ENCODE results near the gene BMP6. TPM values are rescaled to one million over a fixed set of nuclear protein-coding genes. Genes with fewer than 3 reads are reported as not detected.

Gene BMP6
- total RNA-seq, 2 donors from 2014 or later, result 0.62 to 2.1 TPM

DNA sequence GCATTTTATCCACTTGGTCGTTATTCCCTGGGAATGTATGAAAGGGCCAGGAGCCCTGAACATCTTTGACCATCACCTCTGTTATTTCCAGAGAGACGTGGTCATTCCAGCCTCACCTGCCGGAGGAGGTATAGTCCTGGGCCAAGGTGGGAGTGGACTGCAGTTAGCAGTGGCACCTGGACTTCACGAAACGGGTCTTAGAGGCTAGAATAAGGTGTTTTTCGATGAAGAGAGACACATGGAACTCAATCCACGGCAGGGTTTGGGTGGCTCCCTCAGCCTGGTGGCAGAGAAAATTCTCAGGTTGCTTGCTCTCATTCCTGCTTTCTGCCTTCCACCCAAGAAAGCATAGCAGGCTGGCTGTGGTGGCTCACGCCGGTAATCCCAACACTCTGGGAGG, 48.0 kb downstream of the BMP6 start:
- no peak for DNase-seq
- Histone ChIP-seq H3K27ac (no peak overlapping the region), H3K4me3 (no peak overlapping the region), H3K4me1 (no peaks in the 10 kb centered on the region), H3K9ac (ENCODE audit: low read depth in 2 of 2, low read length in 2 of 2) (no peak overlapping the region), H3K36me3 (no peaks in the 10 kb centered on the region), H3K27me3 (no peaks in the 10 kb centered on the region), H3K9me3 (no peaks in the 10 kb centered on the region)
- TF ChIP-seq, protein P1, sequence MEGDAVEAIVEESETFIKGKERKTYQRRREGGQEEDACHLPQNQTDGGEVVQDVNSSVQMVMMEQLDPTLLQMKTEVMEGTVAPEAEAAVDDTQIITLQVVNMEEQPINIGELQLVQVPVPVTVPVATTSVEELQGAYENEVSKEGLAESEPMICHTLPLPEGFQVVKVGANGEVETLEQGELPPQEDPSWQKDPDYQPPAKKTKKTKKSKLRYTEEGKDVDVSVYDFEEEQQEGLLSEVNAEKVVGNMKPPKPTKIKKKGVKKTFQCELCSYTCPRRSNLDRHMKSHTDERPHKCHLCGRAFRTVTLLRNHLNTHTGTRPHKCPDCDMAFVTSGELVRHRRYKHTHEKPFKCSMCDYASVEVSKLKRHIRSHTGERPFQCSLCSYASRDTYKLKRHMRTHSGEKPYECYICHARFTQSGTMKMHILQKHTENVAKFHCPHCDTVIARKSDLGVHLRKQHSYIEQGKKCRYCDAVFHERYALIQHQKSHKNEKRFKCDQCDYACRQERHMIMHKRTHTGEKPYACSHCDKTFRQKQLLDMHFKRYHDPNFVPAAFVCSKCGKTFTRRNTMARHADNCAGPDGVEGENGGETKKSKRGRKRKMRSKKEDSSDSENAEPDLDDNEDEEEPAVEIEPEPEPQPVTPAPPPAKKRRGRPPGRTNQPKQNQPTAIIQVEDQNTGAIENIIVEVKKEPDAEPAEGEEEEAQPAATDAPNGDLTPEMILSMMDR (IDR thresholded peaks at IDR 0.05), result no peak
- intact Hi-C loops (cut with DNase I), result no loop called here

DNA sequence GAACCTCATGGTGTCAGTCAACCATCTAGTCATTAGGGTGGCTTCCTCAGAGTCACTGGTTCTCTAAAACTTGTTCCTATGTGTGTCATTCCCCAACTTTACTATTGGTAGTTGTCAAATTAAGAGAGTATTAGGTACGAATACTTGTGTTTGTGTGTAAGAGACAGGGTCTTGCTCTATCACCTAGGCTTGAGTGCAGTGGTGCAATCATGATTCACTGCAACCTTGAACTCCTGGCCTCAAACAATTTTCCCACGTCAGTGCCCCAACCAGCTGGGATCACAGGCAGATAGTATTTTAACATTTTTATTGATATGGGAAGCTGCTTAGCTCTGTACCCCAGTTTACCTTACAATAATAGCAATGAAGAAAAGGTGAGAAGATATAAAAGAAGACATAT, 50.6 kb downstream of the BMP6 start:
- H3K9me3 ChIP-seq, result no peaks in the 10 kb centered on the region
- no peak overlapping the region for H3K4me3 ChIP-seq
- H3K4me1 ChIP-seq, result no peaks in the 10 kb centered on the region
- no peak overlapping the region for H3K27ac ChIP-seq
- TF ChIP-seq, protein P1 (IDR thresholded peaks at IDR 0.05), result no peak
- no peaks in the 10 kb centered on the region for H3K27me3 ChIP-seq
- no peak overlapping the region for H3K9ac ChIP-seq (ENCODE audit: low read depth in 2 of 2, low read length in 2 of 2)
- H3K36me3 ChIP-seq, result no peaks in the 10 kb centered on the region
- intact Hi-C loops (cut with DNase I), result no loop called here
- DNase-seq, result no peak

DNA sequence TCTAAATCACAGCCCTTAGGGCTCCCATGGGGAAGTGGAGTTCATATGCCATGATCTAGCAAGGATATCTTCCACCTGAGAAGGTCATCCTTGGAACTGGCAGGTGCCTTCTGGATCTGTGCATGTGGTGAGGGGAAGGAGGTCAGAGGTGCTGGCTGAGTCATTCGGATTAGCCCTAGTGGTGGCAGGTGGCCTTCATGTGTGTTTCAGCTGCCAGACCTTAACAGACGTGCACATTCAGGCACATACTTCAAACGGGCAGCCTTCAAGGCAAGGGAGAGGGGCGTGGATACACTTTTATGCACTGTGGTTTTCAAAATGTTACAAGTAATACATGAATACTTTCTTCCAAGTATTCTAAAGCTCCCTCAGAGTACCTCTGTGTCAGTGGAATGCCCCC, 51.2 kb downstream of the BMP6 start:
- intact Hi-C loops (cut with DNase I), result no loop called here
- no peak overlapping the region for H3K9ac ChIP-seq (ENCODE audit: low read depth in 2 of 2, low read length in 2 of 2)
- DNase-seq, result no peak
- TF ChIP-seq, protein P1 (IDR thresholded peaks at IDR 0.05), result no peak
- H3K36me3 ChIP-seq, result no peaks in the 10 kb centered on the region
- no peaks in the 10 kb centered on the region for H3K27me3 ChIP-seq
- no peaks in the 10 kb centered on the region for H3K9me3 ChIP-seq
- H3K4me1 ChIP-seq, result no peaks in the 10 kb centered on the region
- no peak overlapping the region for H3K4me3 ChIP-seq
- no peak overlapping the region for H3K27ac ChIP-seq

DNA sequence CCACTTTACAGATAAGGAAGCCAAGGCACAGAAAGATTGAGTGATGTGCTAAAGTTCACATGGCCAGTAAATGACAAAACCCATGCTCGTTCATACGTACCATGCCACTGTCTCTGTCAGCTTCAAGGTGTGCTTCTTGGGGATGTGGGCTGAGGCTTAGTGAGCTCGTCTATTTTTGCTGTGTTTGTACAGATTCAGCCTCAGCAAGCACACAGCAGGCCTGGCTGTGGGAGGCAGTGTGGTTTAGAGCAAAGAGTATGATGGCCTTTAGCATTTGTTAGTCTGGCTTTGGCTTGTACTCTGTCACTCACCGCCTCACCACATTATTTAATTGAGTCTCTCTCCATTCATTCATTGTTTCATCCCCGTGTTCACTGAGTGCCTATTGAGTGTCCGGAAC, 55.3 kb downstream of the BMP6 start:
- no peaks in the 10 kb centered on the region for H3K27me3 ChIP-seq
- H3K36me3 ChIP-seq, result no peaks in the 10 kb centered on the region
- TF ChIP-seq, protein P1 (IDR thresholded peaks at IDR 0.05), result no peak
- intact Hi-C loops (cut with DNase I), result no loop called here
- H3K9ac ChIP-seq (ENCODE audit: low read depth in 2 of 2, low read length in 2 of 2), result no peak overlapping the region
- no peaks in the 10 kb centered on the region for H3K9me3 ChIP-seq
- H3K4me1 ChIP-seq, result no peaks in the 10 kb centered on the region
- no peak overlapping the region for H3K27ac ChIP-seq
- H3K4me3 ChIP-seq, result no peak overlapping the region
- no peak for DNase-seq

DNA sequence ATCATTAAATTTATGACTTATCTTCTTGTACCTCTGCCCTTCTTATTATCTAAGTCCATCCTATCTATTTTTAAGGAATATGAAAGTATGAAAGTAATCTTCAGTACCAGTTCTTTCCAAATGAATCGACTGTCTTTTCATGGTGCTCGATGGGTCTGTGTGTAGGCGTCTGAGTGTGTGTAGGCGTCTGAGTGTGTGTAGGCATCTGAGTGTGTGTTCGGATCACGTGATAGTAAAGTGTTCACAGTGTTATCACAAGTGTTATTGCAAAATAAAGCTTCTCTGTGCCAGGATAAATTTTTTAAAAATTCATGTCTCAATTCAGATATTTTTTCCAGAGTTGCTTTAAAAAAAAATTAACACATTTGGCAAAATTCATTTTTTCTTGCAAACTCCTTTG, 58.3 kb downstream of the BMP6 start:
- TF ChIP-seq, protein P1 (IDR thresholded peaks at IDR 0.05), result no peak
- intact Hi-C loops (cut with DNase I), result no loop called here
- no peak for DNase-seq
- Histone ChIP-seq H3K27ac (no peak overlapping the region), H3K4me1 (no peaks in the 10 kb centered on the region), H3K36me3 (no peaks in the 10 kb centered on the region), H3K9ac (ENCODE audit: low read depth in 2 of 2, low read length in 2 of 2) (no peak overlapping the region), H3K9me3 (no peaks in the 10 kb centered on the region), H3K4me3 (no peak overlapping the region), H3K27me3 (no peaks in the 10 kb centered on the region)

DNA sequence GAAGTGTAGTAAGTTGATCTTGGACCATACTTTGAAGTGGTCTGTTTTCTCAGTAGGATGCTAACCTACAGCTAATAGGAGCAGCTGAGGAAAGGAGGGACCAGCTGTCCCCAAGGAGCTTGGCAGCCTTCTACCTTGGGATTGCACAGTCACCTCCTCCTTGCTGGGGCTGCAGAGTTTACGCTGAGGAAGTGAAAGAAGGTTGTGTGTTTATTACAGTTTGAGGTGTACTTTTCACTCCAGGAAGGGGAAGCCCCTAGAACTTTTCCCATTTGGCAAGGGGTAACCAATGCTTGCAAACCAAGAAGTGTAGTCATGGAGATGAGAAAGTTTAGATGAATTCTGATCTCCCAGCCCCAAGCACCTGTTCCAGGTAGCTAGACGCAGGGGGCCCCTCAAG, 58.8 kb downstream of the BMP6 start:
- no peaks in the 10 kb centered on the region for H3K36me3 ChIP-seq
- no peak for DNase-seq
- intact Hi-C loops (cut with DNase I), result no loop called here
- H3K9me3 ChIP-seq, result no peaks in the 10 kb centered on the region
- no peak overlapping the region for H3K9ac ChIP-seq (ENCODE audit: low read depth in 2 of 2, low read length in 2 of 2)
- no peaks in the 10 kb centered on the region for H3K4me1 ChIP-seq
- H3K27ac ChIP-seq, result no peak overlapping the region
- H3K27me3 ChIP-seq, result no peaks in the 10 kb centered on the region
- no peak overlapping the region for H3K4me3 ChIP-seq
- TF ChIP-seq, protein P1 (IDR thresholded peaks at IDR 0.05), result no peak
